SK-N-SH (cell line): Measurements from ENCODE around the gene CAMK2D. TPM values are rescaled to one million over a fixed set of nuclear protein-coding genes. Genes with fewer than 3 reads are reported as not detected.

Source experiments
- CTCF ChIA-PET: fragments of 300-600, 350-600 bp; formaldehyde crosslinking; extraction: SDS; loops from one replicate; lab custom pipeline; 2021; lab: Yijun Ruan, JAX
- POLR2A ChIA-PET: fragments of 350-600 bp; sonication (Branson Sonifier 250); formaldehyde crosslinking; extraction: SDS; loops from one replicate; lab custom pipeline; 2020; ENCODE audit warnings: antibody characterized with exemption, inconsistent platforms; lab: Yijun Ruan, JAX
- DNase-seq: peaks from one replicate; pipeline ENCODE4 v3.0.0; 2012
- H2AFZ ChIP-seq: fragments of 200-600 bp; sonication (generic); 2 replicates; pipeline ENCODE4 v1.8.1; 2016; ENCODE audit warnings: antibody characterized with exemption, mild to moderate bottlenecking, low read depth
- H3F3A ChIP-seq: fragments of 200-600 bp; sonication (generic); replicated peaks from 2 replicates; pipeline ENCODE3; 2016; ENCODE audit warnings: antibody characterized with exemption, mild to moderate bottlenecking; ENCODE audit not compliant: insufficient read depth
- H3K27ac ChIP-seq, 2 experiments: fragments of 200-500 bp in 1 of 2; fragments of 200-600 bp in 1 of 2; sonication (Bioruptor generic) in 1 of 2; sonication (generic), shearing (Covaris generic) in 1 of 2; 2 replicates each; pipeline versions ENCODE4 v1.5.1 to v1.6.1; 2014 to 2016; ENCODE audit warnings: low read depth in 2 of 2, inconsistent platforms in 1 of 2, low read length in 1 of 2, mild to moderate bottlenecking in 1 of 2, mixed read lengths in 1 of 2
- H3K27me3 ChIP-seq: fragments of 200-600 bp; sonication (generic), shearing (Covaris generic); 2 replicates; pipeline ENCODE4 v1.6.1; 2016; ENCODE audit warnings: mixed run types; ENCODE audit not compliant: insufficient read depth
- H3K36me3 ChIP-seq, 2 experiments: fragments of 200-500 bp in 1 of 2; fragments of 200-600 bp in 1 of 2; sonication (Bioruptor generic) in 1 of 2; sonication (generic) in 1 of 2; replicated peaks in 1 of 2; 2 replicates each; pipeline versions ENCODE3 to v1.5.1; 2014 to 2016; ENCODE audit warnings: low read length in 1 of 2, mild to moderate bottlenecking in 1 of 2; ENCODE audit not compliant: insufficient read depth in 2 of 2, control insufficient read depth in 1 of 2
- H3K4me1 ChIP-seq, 2 experiments: fragments of 200-500 bp in 1 of 2; fragments of 200-600 bp in 1 of 2; sonication (Bioruptor generic) in 1 of 2; sonication (generic), shearing (Covaris generic) in 1 of 2; 2 replicates each; pipeline versions ENCODE4 v1.5.1 to v1.6.1; 2014 to 2016; ENCODE audit warnings: low read depth in 1 of 2, low read length in 1 of 2, mixed run types in 1 of 2; ENCODE audit not compliant: insufficient read depth in 2 of 2, control insufficient read depth in 1 of 2
- H3K4me2 ChIP-seq: fragments of 200-600 bp; sonication (generic), shearing (Covaris generic); 2 replicates; pipeline ENCODE4 v1.6.1; 2017; ENCODE audit warnings: mixed run types
- H3K4me3 ChIP-seq, 2 experiments: fragments of 200-500 bp in 1 of 2; fragments of 200-600 bp in 1 of 2; sonication (Bioruptor generic) in 1 of 2; sonication (generic), shearing (Covaris generic) in 1 of 2; 2 replicates each; pipeline versions ENCODE4 v1.5.1 to v1.8.1; 2014 to 2016; ENCODE audit warnings: low read depth in 2 of 2, inconsistent platforms in 1 of 2, low read length in 1 of 2, mild to moderate bottlenecking in 1 of 2, mixed read lengths in 1 of 2, moderate library complexity in 1 of 2
- H3K79me2 ChIP-seq: fragments of 200-600 bp; sonication (generic); 2 replicates; pipeline ENCODE4 v1.8.1; 2017; ENCODE audit warnings: mild to moderate bottlenecking; ENCODE audit not compliant: insufficient read depth
- H3K9ac ChIP-seq: fragments of 200-600 bp; sonication (generic); 2 replicates; pipeline ENCODE4 v1.6.1; 2017; ENCODE audit warnings: mixed run types
- H3K9me2 ChIP-seq: fragments of 200-600 bp; sonication (generic); 2 replicates; pipeline ENCODE4 v1.6.1; 2017; ENCODE audit warnings: mixed run types
- H3K9me3 ChIP-seq: fragments of 200-600 bp; sonication (generic); 2 replicates; pipeline ENCODE4 v1.6.1; 2017; ENCODE audit warnings: mixed run types, mild to moderate bottlenecking, moderate library complexity
- H4K20me1 ChIP-seq: fragments of 200-600 bp; sonication (generic); 2 replicates; pipeline ENCODE4 v1.6.1; 2017; ENCODE audit warnings: mild to moderate bottlenecking, mixed run types; ENCODE audit not compliant: insufficient read depth
- ELF1 ChIP-seq: IDR thresholded peaks from 2 replicates; pipeline ENCODE4 v1.4.0; 2012
- EZH2phosphoT487 ChIP-seq: fragments of 200-600 bp; sonication (generic); IDR thresholded peaks from 2 replicates; pipeline ENCODE4 v1.6.1; 2017; ENCODE audit warnings: low read depth, mixed run types, mild to moderate bottlenecking, antibody characterized with exemption, moderate library complexity, borderline replicate concordance
- IRF3 ChIP-seq: fragments of 150-350 bp; IDR thresholded peaks from 2 replicates; pipeline ENCODE4 v1.6.1; 2016; ENCODE audit warnings: mild to moderate bottlenecking, low read depth, low read length
- MXI1 ChIP-seq: IDR thresholded peaks from 2 replicates; pipeline ENCODE4 v1.6.1; 2012; ENCODE audit warnings: mild to moderate bottlenecking, low read depth, low read length, improper control_type of control experiment
- RAD21 ChIP-seq: IDR thresholded peaks from 2 replicates; pipeline ENCODE4 v1.6.1; 2012; ENCODE audit warnings: mild to moderate bottlenecking, low read length
- REST ChIP-seq: IDR thresholded peaks from 2 replicates; pipeline ENCODE4 v1.6.1; 2012; ENCODE audit warnings: mild to moderate bottlenecking, low read depth, low read length, moderate library complexity
- RXRA ChIP-seq: IDR thresholded peaks from 2 replicates; pipeline ENCODE4 v1.4.0; 2012; ENCODE audit warnings: low read depth, mild to moderate bottlenecking, borderline replicate concordance
- SMC3 ChIP-seq: IDR thresholded peaks from 2 replicates; pipeline ENCODE4 v1.6.1; 2012; ENCODE audit warnings: low read depth, low read length, improper control_type of control experiment
- WGBS: methylation state at CpG from one replicate; pipeline ENCODE4 v1.1.6; 2017; ENCODE audit warnings: low lambda C conversion rate; 5-methylcytosine and 5-hydroxymethylcytosine counted together
- polyA plus RNA-seq, 3 experiments: library from polyadenylated mRNA; depleted of rRNA; stranded (reverse); fragments of >200 nt; gene quantifications; 2 replicates each; pipeline ENCODE4 v1.2.3, GENCODE V29; 2012
- TF ChIP-seq, protein P1 (sequence below): IDR thresholded peaks from 2 replicates; pipeline ENCODE4 v1.4.0; 2012; ENCODE audit warnings: low read depth
- TF ChIP-seq, protein P2 (sequence below): IDR thresholded peaks from 2 replicates; pipeline ENCODE4 v1.4.0; 2012; ENCODE audit warnings: low read depth, borderline replicate concordance

The CAMK2D gene
- polyA plus RNA-seq, 1 of the 3 experiments (the other 2 are of a cell fraction) = 17.0 TPM

DNA sequence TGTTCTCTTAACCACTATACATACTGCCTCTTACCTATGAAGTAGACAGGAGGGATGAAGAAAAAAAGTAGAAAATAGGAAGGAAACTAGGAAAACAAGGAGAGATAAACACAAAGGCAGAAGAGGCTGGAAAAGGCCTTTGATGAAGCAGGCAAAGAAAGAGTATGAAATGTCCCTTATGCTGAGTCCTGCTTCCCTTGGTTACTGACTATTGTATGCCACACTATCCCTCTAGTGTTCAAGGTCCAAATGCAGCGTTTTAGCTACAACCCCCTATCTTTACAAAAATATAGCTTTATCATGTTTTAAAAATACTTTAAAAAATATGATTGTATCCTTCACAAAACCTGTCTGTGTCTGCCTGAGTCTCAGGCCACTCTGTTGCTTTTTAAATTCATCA lies 233.1 kb downstream of the CAMK2D start:
- H3K27me3 ChIP-seq = no peaks in the 10 kb centered on the region
- H3F3A ChIP-seq = no peaks in the 10 kb centered on the region
- no peak for TF ChIP-seq RAD21
- no peak for TF ChIP-seq EZH2phosphoT487
- TF ChIP-seq REST = no peak
- TF ChIP-seq RXRA = no peak
- TF ChIP-seq ELF1 = no peak
- TF ChIP-seq, protein P1, sequence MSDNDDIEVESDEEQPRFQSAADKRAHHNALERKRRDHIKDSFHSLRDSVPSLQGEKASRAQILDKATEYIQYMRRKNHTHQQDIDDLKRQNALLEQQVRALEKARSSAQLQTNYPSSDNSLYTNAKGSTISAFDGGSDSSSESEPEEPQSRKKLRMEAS = no peak
- TF ChIP-seq, all 33 proteins: peak for 0
- no peak for DNase-seq
- ChIA-PET POLR2A (no interaction called here), CTCF (interaction anchor here (1.1 kb wide), 1 partner anchor 20 kb away, joined by 3 read pairs; no protein-coding TSS in a partner anchor)
- peaks cover 20 to 75% of the 10 kb centered on the region in 2 experiments for H3K36me3 ChIP-seq
- H3K4me1 ChIP-seq = no peaks in the 10 kb centered on the region
- WGBS = 89% methylated on average over 1 of the region's 1 CpG
- no peak overlapping the region for H3K4me3 ChIP-seq
- H3K9me3 ChIP-seq = no peaks in the 10 kb centered on the region
- H3K79me2 ChIP-seq = no peaks in the 10 kb centered on the region
- no peaks in the 10 kb centered on the region for H3K9me2 ChIP-seq
- H3K9ac ChIP-seq = no peak overlapping the region
- no peak overlapping the region for H3K4me2 ChIP-seq
- no peaks in the 10 kb centered on the region for H4K20me1 ChIP-seq
- no peak overlapping the region for H3K27ac ChIP-seq
- H2AFZ ChIP-seq = no peak overlapping the region

- TF ChIP-seq SMC3 (no peak), IRF3 (no peak), MXI1 (no peak)
- TF ChIP-seq, protein P2, sequence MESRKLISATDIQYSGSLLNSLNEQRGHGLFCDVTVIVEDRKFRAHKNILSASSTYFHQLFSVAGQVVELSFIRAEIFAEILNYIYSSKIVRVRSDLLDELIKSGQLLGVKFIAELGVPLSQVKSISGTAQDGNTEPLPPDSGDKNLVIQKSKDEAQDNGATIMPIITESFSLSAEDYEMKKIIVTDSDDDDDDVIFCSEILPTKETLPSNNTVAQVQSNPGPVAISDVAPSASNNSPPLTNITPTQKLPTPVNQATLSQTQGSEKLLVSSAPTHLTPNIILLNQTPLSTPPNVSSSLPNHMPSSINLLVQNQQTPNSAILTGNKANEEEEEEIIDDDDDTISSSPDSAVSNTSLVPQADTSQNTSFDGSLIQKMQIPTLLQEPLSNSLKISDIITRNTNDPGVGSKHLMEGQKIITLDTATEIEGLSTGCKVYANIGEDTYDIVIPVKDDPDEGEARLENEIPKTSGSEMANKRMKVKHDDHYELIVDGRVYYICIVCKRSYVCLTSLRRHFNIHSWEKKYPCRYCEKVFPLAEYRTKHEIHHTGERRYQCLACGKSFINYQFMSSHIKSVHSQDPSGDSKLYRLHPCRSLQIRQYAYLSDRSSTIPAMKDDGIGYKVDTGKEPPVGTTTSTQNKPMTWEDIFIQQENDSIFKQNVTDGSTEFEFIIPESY = no peak
Observed at GRCh38 chr4:113525521-113525920, 236.0 kb downstream of the CAMK2D start.

More at GRCh38 chr4:113525521-113525920, 236.0 kb downstream of the CAMK2D start:
- DNase-seq = no peak
- Histone ChIP-seq H3K27me3 (no peaks in the 10 kb centered on the region), H3K4me3 (no peak overlapping the region), H3K9me2 (no peaks in the 10 kb centered on the region), H3K27ac (no peak overlapping the region), H3F3A (no peaks in the 10 kb centered on the region), H2AFZ (no peak overlapping the region), H3K9me3 (no peaks in the 10 kb centered on the region), H3K36me3 (peaks cover 13 to 71% of the 10 kb centered on the region in 2 experiments), H4K20me1 (no peaks in the 10 kb centered on the region), H3K4me1 (no peaks in the 10 kb centered on the region), H3K79me2 (no peaks in the 10 kb centered on the region), H3K4me2 (no peak overlapping the region), H3K9ac (no peak overlapping the region)
- WGBS = 96% methylated on average over 2 of the region's 2 CpGs
- ChIA-PET POLR2A (no interaction called here), CTCF (no interaction called here)
